Stomach smooth muscle (tissue), 2 donors: Measurements from ENCODE around the gene IGSF9.

Experiments used
- H3K27ac ChIP-seq: one replicate; pipeline ENCODE4 v1.7.0; 2013; ENCODE audit warnings: mild to moderate bottlenecking, low read length, inconsistent platforms
- H3K27me3 ChIP-seq, 2 donors: one replicate each; pipeline ENCODE4 v1.7.0; 2013; ENCODE audit warnings: low read length in 2 of 2; ENCODE audit not compliant: insufficient read depth in 2 of 2, control insufficient read depth in 1 of 2
- H3K36me3 ChIP-seq, 2 donors: one replicate each; pipeline ENCODE4 v1.7.0; 2013; ENCODE audit warnings: low read length in 2 of 2; ENCODE audit not compliant: control insufficient read depth in 2 of 2, insufficient read depth in 2 of 2
- H3K4me1 ChIP-seq: one replicate; pipeline ENCODE4 v1.7.0; 2013; ENCODE audit warnings: low read length; ENCODE audit not compliant: control insufficient read depth, insufficient read depth
- H3K4me3 ChIP-seq, 2 donors: one replicate each; pipeline ENCODE4 v1.7.0; 2013; ENCODE audit warnings: low read length in 2 of 2
- H3K9ac ChIP-seq, 2 donors: one replicate each; pipeline ENCODE4 v1.7.0; 2013; ENCODE audit warnings: low read length in 2 of 2, mild to moderate bottlenecking in 1 of 2
- H3K9me3 ChIP-seq, 2 donors: one replicate each; pipeline ENCODE4 v1.7.0; 2013; ENCODE audit warnings: low read length in 2 of 2; ENCODE audit not compliant: control insufficient read depth in 2 of 2
- donor health status: healthy.
- donor health status: Pancreatic carcinoma.

IGSF9 gene

DNA sequence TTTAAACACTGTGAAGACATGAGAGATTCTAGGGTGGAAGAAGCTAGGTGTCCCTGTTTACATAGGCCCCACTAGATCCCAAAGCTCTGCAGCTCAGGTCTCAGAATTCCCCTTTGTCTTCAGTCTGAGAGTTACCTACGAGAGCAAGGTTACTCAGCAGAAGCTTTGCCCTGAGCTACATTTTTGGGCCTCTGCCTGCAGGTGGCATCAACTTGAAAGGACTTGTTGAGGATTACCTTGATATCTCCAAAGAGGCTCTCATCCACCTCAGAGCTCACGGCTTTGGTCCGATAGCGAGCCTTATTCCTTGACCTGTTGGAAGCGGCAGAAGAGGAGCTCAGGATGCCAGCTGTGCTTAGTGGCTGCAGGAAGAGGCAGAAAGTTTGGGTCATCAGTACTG, 52.5 kb downstream of the IGSF9 start:
- Histone ChIP-seq H3K27me3 (no peaks in the 10 kb centered on the region), H3K4me3 (no peak overlapping the region), H3K36me3 (no peaks in the 10 kb centered on the region), H3K9me3 (no peaks in the 10 kb centered on the region), H3K9ac (no peak overlapping the region), H3K4me1 (peaks cover 4% of the 10 kb centered on the region), H3K27ac (no peak overlapping the region)

DNA sequence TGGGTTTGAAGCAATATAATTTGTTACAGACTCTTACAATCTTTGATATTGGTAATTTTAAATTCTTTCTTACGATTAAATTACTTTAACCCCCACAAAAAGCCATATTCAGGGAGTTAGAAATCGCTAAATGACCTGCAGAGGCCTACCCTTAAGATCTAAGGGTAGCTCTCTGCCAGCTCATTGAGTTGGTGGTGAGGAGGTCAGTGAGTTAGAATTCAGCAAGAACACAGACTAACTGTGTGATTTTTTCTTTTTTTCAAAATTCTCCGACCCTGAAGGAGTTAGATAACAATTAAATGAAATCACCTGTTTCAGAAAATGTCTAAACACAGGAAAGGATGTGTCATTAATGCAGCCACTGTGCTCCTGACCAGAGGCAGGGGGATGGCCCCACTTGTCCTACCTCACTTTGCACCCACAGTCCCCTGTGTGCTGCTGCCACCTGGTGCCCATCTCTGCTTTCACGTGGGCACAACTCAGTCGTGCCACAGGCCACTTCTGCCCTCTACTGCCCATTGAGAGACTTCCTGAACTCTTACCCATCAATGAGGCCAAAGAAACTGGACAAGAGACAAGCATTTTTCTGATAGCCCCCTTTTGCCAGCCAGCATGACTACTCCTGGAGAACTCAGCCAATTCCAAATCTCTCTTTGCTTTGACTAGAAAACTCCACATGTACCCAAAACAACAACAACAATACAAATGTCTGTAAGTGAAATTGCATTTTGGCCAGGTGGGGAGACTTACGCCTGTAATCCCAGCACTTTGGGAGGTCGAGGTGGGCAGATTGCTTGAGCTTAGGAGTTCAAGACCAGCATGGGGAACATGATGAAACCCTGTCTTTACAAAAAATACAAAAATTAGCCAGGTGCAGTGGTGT, 53.9 kb downstream of the IGSF9 start:
- no peak overlapping the region for H3K27ac ChIP-seq
- no peaks in the 10 kb centered on the region for H3K27me3 ChIP-seq
- H3K9ac ChIP-seq: no peak overlapping the region
- H3K36me3 ChIP-seq: no peaks in the 10 kb centered on the region
- no peak overlapping the region for H3K4me3 ChIP-seq
- peaks cover 4% of the 10 kb centered on the region for H3K4me1 ChIP-seq
- H3K9me3 ChIP-seq: no peaks in the 10 kb centered on the region

GRCh38 chr1:159890390-159890789, 55.0 kb downstream of the IGSF9 start:
- H3K4me3 ChIP-seq: no peak overlapping the region
- peaks cover 4% of the 10 kb centered on the region for H3K4me1 ChIP-seq
- no peaks in the 10 kb centered on the region for H3K27me3 ChIP-seq
- H3K9me3 ChIP-seq: no peaks in the 10 kb centered on the region
- H3K27ac ChIP-seq: no peak overlapping the region
- no peak overlapping the region for H3K9ac ChIP-seq
- no peaks in the 10 kb centered on the region for H3K36me3 ChIP-seq

DNA sequence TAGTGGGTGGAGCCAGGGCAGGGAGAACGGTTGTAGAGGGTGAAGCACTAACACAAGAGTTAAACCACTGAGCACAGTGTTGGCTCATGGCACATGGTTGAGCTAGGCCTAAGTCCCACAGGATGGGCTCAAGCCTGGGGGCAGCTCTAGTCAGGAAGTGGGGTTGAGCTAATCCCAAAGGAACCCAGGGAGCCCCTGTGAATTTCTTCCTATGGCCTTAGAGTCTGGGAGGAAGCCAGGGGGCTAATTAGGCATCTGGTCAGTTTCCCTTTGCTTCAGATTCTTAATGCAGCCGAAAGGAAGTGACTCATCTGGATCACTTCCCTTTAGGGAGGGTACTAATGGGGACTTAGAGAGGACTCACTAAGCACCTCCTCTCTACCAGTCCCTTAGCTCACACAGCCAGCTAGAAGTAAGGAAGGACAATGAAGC, 55.6 kb downstream of the IGSF9 start:
- Histone ChIP-seq H3K9ac (no peak overlapping the region), H3K27ac (peak overlapping the region; percentile 24)

DNA sequence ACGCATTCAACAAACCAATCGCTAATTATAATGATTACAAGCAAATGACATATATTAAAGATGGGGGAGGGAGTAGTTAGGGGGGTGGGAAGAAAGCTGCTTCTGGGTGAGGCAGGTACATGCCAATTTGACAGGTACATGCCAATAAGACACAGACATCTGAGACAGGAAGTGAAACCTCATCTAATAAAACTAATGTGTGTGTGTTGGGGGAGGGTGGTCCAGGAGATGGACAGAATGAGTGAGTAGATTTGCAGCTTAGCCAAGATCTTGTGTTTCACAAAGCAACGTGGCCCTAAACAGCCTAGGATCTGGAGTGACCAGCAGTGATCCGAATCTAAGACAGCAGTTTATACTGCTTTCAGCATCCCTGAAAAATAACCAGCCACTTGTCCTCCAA, 56.2 kb downstream of the IGSF9 start:
- Histone ChIP-seq H3K4me3 (no peak overlapping the region), H3K9ac (no peak overlapping the region), H3K27ac (no peak overlapping the region), H3K27me3 (no peaks in the 10 kb centered on the region), H3K36me3 (no peaks in the 10 kb centered on the region), H3K4me1 (peaks cover 4% of the 10 kb centered on the region), H3K9me3 (no peaks in the 10 kb centered on the region)

More for the DNA sequence above, 55.6 kb downstream of the IGSF9 start:
- Histone ChIP-seq H3K4me3 (no peak overlapping the region), H3K9me3 (no peaks in the 10 kb centered on the region), H3K4me1 (peaks cover 4% of the 10 kb centered on the region), H3K27me3 (no peaks in the 10 kb centered on the region), H3K36me3 (no peaks in the 10 kb centered on the region)

GRCh38 chr1:159884296-159884695, 61.1 kb downstream of the IGSF9 start:
- Histone ChIP-seq H3K9me3 (no peaks in the 10 kb centered on the region), H3K27me3 (no peaks in the 10 kb centered on the region), H3K9ac (no peak overlapping the region), H3K36me3 (no peaks in the 10 kb centered on the region), H3K27ac (no peak overlapping the region), H3K4me3 (no peak overlapping the region), H3K4me1 (peaks cover 2% of the 10 kb centered on the region)

GRCh38 chr1:159883134-159883533, 62.3 kb downstream of the IGSF9 start:
- Histone ChIP-seq H3K27me3 (no peaks in the 10 kb centered on the region), H3K36me3 (no peaks in the 10 kb centered on the region), H3K4me3 (no peak overlapping the region), H3K9me3 (no peaks in the 10 kb centered on the region), H3K4me1 (peaks cover 2% of the 10 kb centered on the region), H3K27ac (no peak overlapping the region), H3K9ac (no peak overlapping the region)

DNA sequence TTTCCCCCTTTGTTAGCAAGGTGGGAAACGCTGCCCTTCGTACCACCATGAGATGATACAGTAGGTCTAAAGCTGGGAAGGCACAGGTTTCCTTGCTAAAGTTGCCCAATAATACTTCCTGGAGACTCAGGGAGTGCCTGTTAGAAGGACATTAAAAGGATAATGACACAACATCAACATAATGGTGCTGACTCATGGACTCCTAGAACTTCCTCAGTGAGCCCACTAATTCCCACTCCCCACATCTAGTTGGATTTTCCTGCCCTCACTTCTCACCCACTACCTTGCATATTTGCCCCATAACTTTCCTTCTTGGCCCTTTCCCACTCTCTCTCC, 62.9 kb downstream of the IGSF9 start:
- H3K36me3 ChIP-seq: no peaks in the 10 kb centered on the region
- H3K9me3 ChIP-seq: no peaks in the 10 kb centered on the region
- no peak overlapping the region for H3K9ac ChIP-seq
- H3K27ac ChIP-seq: no peak overlapping the region
- no peak overlapping the region for H3K4me3 ChIP-seq
- H3K27me3 ChIP-seq: no peaks in the 10 kb centered on the region
- peaks cover 2% of the 10 kb centered on the region for H3K4me1 ChIP-seq

- Histone ChIP-seq H3K9me3 (no peaks in the 10 kb centered on the region), H3K4me3 (no peak overlapping the region), H3K27ac (no peak overlapping the region), H3K4me1 (peaks cover 2% of the 10 kb centered on the region), H3K27me3 (no peaks in the 10 kb centered on the region), H3K9ac (no peak overlapping the region), H3K36me3 (no peaks in the 10 kb centered on the region)
These were observed 63.5 kb downstream of the IGSF9 start for GRCh38 chr1:159881622-159882526.

GRCh38 chr1:159880430-159880829, 65.0 kb downstream of the IGSF9 start:
- Histone ChIP-seq H3K4me3 (no peak overlapping the region), H3K36me3 (no peaks in the 10 kb centered on the region), H3K4me1 (peaks cover 2% of the 10 kb centered on the region), H3K9me3 (no peaks in the 10 kb centered on the region), H3K27me3 (no peaks in the 10 kb centered on the region), H3K27ac (no peak overlapping the region), H3K9ac (no peak overlapping the region)
